HG02840 (cell line): ENCODE data around the gene RNLS.

ENCODE experiments used
- ATAC-seq: cut with Tn5 transposase; IDR thresholded peaks from one replicate; pipeline ENCODE4 v1.9.1; 2021; ENCODE audit warnings: mild to moderate bottlenecking, moderate library complexity, moderate number of reproducible peaks; ENCODE audit not compliant: unreplicated experiment, low FRiP score

Gene RNLS

GRCh38 chr10:88555190-88555908 lies 27.8 kb downstream of the RNLS start:
- no peak for ATAC-seq

- ATAC-seq: no peak
Measured at GRCh38 chr10:88553116-88553752, 29.9 kb downstream of the RNLS start.

DNA sequence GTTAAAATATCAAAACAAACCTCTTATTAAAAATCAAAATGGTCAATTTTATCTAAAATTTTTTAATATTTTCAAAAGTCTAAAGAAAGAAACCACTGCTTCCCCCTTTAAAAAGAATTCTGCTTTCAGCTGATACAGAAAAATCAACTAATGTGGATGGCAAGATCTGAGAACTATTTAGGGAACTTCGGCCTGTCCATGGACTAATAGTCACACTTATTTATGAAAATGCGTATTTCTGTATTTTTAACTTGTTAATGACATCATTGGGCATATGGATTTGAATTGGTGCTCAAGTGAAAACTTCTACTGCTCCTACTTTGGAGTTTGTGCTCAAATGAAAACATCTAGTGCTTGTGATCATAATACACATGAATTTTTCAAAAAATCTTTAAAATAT lies 31.9 kb downstream of the RNLS start:
- no peak for ATAC-seq

GRCh38 chr10:88546497-88546896 lies 36.6 kb downstream of the RNLS start:
- ATAC-seq: no peak

DNA sequence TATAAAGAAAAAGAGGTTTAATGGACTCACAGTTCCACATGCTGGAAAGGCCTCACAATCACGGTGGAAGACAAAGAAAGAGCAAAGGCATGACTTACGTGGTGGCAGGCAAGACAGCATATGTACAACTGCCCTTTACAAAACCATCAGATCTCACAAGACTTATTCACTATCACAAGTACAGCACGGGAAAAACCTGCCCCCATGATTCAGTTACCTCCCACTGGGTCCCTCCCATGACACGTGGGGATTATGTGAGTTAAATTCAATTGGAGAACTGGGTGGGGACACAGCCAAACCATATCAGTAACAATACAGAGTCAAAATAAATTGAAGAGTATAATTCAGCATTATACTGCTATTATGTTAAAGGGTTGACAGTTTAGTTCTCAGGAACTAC lies 37.8 kb downstream of the RNLS start:
- no peak for ATAC-seq

DNA sequence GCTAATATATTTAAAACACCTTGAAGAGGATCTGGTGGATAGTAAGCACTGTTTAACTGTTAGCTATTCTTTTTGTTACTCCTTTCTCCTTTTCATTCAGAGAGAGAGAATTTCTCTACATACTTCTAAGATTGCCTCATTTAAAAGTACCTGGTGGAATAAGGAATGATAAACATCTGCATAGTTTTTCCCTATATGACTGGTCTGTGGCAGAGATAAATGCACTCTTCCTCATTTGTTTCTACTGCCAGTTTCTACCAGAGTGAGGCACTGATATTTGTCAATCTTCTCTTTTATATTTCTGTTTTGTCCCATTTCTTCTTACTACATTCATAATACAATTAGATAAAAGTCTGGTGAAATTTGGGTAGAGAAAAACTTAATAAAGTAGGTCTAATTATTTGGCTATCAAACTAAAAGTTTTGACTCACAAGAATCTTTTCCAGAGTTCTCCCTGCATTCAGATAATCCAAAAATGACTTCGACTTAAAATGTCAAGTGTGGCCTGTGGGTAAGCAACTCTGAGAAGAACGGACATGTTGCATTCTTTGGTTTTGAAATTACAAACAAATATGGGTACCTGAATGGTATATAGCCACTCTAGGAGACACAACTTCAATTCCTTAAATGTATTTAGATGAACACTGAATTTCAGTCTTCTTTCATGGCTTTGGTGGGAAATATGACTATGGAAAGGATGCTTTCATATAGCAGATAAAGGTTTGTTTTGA lies 38.8 kb downstream of the RNLS start:
- no peak for ATAC-seq

DNA sequence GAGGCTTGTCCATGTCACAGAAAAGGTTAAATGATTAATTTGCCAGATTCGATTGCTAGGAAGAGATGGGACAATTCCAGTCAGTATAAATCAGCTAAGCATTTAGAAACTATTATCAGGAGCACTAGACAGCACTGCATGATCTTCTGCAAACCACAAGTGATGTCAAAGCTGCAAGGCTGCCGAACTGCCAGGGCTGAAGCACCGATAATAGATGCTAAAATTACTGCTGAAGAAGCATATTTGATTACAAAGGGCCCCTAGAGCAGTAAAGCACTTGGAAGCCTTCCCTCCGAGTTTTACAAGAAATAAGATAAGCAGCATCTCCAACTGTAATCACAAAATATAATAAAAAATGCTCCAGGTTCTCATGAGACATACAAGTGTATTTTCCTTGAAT lies 40.6 kb downstream of the RNLS start:
- ATAC-seq: no peak

DNA sequence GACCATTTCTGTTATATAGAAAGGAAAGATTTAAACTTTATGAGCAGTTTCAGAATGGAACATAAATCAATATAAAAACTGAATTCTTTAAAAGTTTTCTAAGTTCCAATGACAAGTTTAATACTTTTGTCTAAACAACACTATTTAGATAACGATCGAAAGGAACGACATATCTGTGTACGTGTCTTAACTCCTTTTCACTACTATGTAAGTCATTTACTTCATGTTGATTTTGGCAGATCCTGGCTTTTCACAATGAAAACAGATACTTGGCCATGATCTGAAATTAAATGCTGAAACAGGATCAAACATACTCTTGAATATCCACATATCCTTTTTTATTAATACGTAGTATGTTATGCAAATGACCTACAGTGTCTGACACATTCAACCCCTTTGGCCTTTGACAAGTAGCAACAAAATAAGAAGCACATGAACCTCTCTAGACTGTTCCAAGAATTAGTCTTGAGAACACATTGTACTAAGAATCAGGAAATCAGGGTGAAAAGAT lies 41.9 kb downstream of the RNLS start:
- no peak for ATAC-seq

- ATAC-seq: no peak
Measured at GRCh38 chr10:88540351-88540750, 42.8 kb downstream of the RNLS start.

GRCh38 chr10:88538048-88538447 lies 45.1 kb downstream of the RNLS start:
- no peak for ATAC-seq

DNA sequence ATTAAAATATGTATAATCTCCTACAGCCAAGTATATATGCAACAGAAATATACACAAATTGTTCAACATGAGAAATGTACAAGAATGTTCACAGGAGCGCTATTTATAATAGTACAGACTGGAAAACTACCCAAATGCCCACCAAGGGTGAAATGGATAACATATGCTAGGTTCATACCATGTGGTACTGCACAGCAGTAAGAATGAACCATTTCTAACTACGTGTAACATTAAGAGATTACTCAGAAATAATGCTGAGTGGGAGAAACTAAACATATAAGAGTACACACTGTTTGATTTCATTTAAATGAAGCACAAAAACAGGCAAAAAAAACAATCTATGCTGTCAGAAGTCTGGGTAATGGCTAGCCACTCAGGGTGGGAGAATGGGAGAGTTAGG lies 45.8 kb downstream of the RNLS start:
- no peak for ATAC-seq

- ATAC-seq: no peak
Measured at GRCh38 chr10:88536437-88536836, 46.7 kb downstream of the RNLS start.

- ATAC-seq: no peak
Measured at GRCh38 chr10:88534072-88534665, 48.9 kb downstream of the RNLS start.

GRCh38 chr10:88531392-88532052 lies 51.6 kb downstream of the RNLS start:
- ATAC-seq: no peak

- ATAC-seq: no peak
Measured at GRCh38 chr10:88530629-88531391, 52.3 kb downstream of the RNLS start.

GRCh38 chr10:88530093-88530492 lies 53.0 kb downstream of the RNLS start:
- ATAC-seq: no peak

DNA sequence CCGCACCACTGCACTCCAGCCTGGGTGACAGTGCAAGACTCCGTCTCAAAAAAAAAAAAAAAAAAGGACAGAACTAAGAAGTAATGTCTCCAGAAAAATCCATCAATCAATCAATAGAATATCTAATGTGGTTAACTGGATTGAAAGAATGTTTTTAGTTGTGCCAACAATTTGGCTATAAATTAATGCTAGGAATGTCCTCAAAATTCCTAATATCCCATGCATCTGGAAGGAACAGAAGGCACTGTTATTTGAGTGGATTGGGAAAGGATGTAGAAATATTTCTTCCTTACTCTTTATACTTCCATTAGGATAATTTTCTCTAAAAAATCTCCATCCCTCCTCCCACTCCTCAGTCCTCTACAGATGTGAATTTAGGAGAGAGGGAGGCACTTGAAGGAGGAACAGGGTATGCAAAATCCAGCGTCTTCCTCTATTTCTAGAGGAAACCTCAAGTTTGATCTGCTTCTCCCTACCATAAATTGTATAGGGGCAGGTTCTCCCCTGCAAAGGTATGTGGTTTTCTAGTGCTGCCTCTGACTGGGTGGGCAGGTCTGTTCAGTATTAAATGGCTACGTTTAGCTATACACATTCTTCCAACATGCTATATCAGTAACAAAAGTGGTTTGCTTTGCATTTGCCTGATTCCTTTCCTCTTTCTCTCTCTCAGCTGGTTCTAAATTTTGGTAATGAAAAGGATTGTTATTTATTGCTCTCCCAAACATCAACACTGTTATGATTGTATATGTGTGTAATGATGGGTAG lies 54.1 kb downstream of the RNLS start:
- ATAC-seq: no peak

- no peak for ATAC-seq
Measured at GRCh38 chr10:88528201-88528600, 54.9 kb downstream of the RNLS start.

DNA sequence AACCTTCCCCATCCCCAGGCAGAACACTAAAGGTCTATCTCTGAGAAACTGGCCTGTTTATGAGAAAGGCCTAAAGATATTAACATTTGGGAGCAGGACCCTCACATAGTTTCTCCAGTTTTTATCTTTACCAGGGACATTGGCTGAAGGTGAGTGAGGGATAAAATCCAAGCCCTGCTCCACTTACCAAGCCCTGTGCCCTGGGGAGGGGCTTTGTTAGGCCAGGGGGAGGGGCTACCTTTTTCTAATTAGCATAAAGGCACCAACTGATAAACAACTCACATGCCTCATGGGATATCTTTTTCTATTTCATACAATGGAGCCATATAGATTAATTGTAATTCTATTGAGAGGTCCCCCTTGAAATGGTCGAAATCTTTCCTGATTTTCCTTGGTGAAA lies 55.9 kb downstream of the RNLS start:
- no peak for ATAC-seq
